GM23338 (cell line): ENCODE measurements around the gene MAP7D1.

Experiments
- CREB1 ChIP-seq: fragments of 250-450 bp; sonication (Bioruptor Pico); IDR thresholded peaks from 2 replicates; pipeline ENCODE4 v1.5.0; 2020; ENCODE audit warnings: low read depth, mild to moderate bottlenecking, moderate library complexity
- ETS1 ChIP-seq: IDR thresholded peaks from 2 replicates; pipeline ENCODE4 v1.6.1; 2016; ENCODE audit warnings: antibody characterized with exemption
- EZH2 ChIP-seq: fragments of 200-600 bp; sonication (generic); IDR thresholded peaks from one replicate; pipeline ENCODE4 v1.8.0; 2017; ENCODE audit warnings: antibody characterized with exemption, mild to moderate bottlenecking, low read depth; ENCODE audit not compliant: unreplicated experiment
- EZH2phosphoT487 ChIP-seq: fragments of 200-600 bp; sonication (generic); IDR thresholded peaks from one replicate; pipeline ENCODE4 v1.8.1; 2018; ENCODE audit warnings: antibody characterized with exemption; ENCODE audit not compliant: unreplicated experiment
- JUNB ChIP-seq: IDR thresholded peaks from one replicate; pipeline ENCODE4 v1.6.1; 2016; ENCODE audit warnings: antibody characterized with exemption; ENCODE audit not compliant: unreplicated experiment
- NANOG ChIP-seq: IDR thresholded peaks from 2 replicates; pipeline ENCODE4 v1.6.1; 2016; ENCODE audit warnings: antibody characterized with exemption, borderline replicate concordance
- POLR2AphosphoS5 ChIP-seq: IDR thresholded peaks from 2 replicates; pipeline ENCODE4 v1.6.1; 2016; ENCODE audit warnings: antibody characterized with exemption, low read depth
- ZNF114 ChIP-seq: fragments of 250-450 bp; sonication (Bioruptor Pico); IDR thresholded peaks from 2 replicates; pipeline ENCODE4 v1.5.0; 2020; ENCODE audit warnings: mild to moderate bottlenecking, moderate library complexity
- TF ChIP-seq, protein P1 (sequence below), 2 experiments: fragments of 200-600 bp in 1 of 2; sonication (generic) in 1 of 2; conservative IDR thresholded peaks; 2 replicates each; pipeline versions ENCODE4 v1.5.1 to v1.6.1; 2016 to 2017; ENCODE audit warnings: antibody characterized with exemption in 2 of 2, low read depth in 2 of 2, mild to moderate bottlenecking in 2 of 2, moderate library complexity in 1 of 2
- TF ChIP-seq, protein P2 (sequence below): IDR thresholded peaks from one replicate; pipeline ENCODE4 v1.6.1; 2018; ENCODE audit warnings: antibody characterized with exemption; ENCODE audit not compliant: unreplicated experiment

- TF ChIP-seq, protein P1, sequence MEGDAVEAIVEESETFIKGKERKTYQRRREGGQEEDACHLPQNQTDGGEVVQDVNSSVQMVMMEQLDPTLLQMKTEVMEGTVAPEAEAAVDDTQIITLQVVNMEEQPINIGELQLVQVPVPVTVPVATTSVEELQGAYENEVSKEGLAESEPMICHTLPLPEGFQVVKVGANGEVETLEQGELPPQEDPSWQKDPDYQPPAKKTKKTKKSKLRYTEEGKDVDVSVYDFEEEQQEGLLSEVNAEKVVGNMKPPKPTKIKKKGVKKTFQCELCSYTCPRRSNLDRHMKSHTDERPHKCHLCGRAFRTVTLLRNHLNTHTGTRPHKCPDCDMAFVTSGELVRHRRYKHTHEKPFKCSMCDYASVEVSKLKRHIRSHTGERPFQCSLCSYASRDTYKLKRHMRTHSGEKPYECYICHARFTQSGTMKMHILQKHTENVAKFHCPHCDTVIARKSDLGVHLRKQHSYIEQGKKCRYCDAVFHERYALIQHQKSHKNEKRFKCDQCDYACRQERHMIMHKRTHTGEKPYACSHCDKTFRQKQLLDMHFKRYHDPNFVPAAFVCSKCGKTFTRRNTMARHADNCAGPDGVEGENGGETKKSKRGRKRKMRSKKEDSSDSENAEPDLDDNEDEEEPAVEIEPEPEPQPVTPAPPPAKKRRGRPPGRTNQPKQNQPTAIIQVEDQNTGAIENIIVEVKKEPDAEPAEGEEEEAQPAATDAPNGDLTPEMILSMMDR (conservative IDR thresholded peaks at IDR 0.05; ENCODE audit: low read depth in 2 of 2) = no peak
- TF ChIP-seq, protein P2, sequence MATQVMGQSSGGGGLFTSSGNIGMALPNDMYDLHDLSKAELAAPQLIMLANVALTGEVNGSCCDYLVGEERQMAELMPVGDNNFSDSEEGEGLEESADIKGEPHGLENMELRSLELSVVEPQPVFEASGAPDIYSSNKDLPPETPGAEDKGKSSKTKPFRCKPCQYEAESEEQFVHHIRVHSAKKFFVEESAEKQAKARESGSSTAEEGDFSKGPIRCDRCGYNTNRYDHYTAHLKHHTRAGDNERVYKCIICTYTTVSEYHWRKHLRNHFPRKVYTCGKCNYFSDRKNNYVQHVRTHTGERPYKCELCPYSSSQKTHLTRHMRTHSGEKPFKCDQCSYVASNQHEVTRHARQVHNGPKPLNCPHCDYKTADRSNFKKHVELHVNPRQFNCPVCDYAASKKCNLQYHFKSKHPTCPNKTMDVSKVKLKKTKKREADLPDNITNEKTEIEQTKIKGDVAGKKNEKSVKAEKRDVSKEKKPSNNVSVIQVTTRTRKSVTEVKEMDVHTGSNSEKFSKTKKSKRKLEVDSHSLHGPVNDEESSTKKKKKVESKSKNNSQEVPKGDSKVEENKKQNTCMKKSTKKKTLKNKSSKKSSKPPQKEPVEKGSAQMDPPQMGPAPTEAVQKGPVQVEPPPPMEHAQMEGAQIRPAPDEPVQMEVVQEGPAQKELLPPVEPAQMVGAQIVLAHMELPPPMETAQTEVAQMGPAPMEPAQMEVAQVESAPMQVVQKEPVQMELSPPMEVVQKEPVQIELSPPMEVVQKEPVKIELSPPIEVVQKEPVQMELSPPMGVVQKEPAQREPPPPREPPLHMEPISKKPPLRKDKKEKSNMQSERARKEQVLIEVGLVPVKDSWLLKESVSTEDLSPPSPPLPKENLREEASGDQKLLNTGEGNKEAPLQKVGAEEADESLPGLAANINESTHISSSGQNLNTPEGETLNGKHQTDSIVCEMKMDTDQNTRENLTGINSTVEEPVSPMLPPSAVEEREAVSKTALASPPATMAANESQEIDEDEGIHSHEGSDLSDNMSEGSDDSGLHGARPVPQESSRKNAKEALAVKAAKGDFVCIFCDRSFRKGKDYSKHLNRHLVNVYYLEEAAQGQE = no peak
- no peak for TF ChIP-seq POLR2AphosphoS5
- TF ChIP-seq JUNB = no peak
- no peak for TF ChIP-seq EZH2
- TF ChIP-seq EZH2phosphoT487 = no peak
- TF ChIP-seq ETS1 = no peak
- no peak for TF ChIP-seq CREB1 (CRISPR knock-in tag)
- no peak for TF ChIP-seq ZNF114 (CRISPR knock-in tag)
- no peak for TF ChIP-seq NANOG
These were observed 48.5 kb downstream of the MAP7D1 start for GRCh38 chr1:36204347-36204909.
